NOMO-1 treated with DMSO at 0.1 percent for 48 hours (cell line): ENCODE measurements around the gene RASGRP3.

ENCODE experiments used
- DNase-seq: peaks from one replicate; lab custom pipeline; 2025; ENCODE audit not compliant: unreplicated experiment; lab: John Stamatoyannopoulos, UW

Gene RASGRP3

DNA sequence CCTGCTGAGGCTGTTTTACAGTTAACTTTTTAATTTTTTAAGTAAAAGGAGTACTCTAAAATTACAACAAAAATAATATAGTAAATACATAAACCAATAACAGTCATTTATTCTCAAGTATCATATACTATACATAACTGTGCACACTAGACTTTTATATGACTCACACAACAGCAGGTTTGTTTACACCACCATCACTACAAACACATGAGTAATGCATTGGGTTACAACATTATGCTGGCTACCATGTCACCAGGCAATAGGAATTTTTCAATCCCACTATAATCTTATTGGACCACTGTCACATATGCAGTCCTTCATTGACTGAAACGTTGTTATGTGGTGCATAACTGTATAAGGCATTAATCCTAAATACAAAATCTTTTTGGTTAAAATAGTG lies 42.5 kb downstream of the RASGRP3 start:
- DNase-seq = no peak

GRCh38 chr2:33521791-33522281 lies 45.4 kb downstream of the RASGRP3 start:
- no peak for DNase-seq

GRCh38 chr2:33522576-33522975 lies 46.1 kb downstream of the RASGRP3 start:
- no peak for DNase-seq

GRCh38 chr2:33525666-33526065 lies 49.2 kb downstream of the RASGRP3 start:
- no peak for DNase-seq

DNA sequence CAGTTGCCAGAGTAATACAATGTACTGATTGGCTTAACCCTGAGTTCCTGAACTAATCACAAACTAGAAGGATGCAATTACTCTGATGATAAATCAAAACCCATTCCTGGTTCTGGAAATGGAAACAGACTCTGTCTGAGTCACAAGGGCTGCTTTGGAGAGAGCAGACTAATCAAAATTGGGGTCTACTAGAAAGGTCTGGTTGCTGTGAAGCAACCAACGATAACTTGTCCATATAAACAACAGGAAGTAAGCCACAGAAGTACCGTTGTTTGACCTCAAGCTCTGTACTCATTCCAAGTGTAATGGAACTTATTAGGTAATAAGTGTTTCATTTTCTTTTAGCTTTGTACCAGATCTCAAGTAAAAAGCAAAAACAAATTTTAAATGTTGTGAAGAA lies 49.7 kb downstream of the RASGRP3 start:
- peak; percentile 73 for DNase-seq

DNA sequence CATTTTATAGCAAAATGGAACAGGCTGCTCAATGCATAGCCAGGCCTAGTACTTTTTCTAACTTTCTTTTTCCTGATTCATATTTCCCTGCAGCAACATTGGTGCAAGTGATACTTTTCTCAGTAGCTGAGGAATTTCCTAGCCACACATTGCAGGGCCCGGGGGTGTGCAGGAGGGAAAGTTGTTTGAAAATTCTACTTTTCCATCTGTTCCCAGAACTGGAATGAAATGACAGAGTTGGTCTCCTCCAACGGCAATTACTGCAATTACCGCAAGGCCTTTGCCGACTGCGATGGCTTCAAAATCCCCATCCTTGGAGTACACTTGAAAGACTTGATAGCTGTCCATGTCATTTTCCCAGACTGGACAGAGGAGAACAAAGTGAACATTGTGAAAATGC lies 50.5 kb downstream of the RASGRP3 start:
- no peak for DNase-seq

- peak; percentile 39 for DNase-seq
Observed at GRCh38 chr2:33528441-33528950, 52.0 kb downstream of the RASGRP3 start.

GRCh38 chr2:33529771-33530481 lies 53.5 kb downstream of the RASGRP3 start:
- DNase-seq = no peak

- no peak for DNase-seq
Observed at GRCh38 chr2:33530690-33531548, 54.5 kb downstream of the RASGRP3 start.

DNA sequence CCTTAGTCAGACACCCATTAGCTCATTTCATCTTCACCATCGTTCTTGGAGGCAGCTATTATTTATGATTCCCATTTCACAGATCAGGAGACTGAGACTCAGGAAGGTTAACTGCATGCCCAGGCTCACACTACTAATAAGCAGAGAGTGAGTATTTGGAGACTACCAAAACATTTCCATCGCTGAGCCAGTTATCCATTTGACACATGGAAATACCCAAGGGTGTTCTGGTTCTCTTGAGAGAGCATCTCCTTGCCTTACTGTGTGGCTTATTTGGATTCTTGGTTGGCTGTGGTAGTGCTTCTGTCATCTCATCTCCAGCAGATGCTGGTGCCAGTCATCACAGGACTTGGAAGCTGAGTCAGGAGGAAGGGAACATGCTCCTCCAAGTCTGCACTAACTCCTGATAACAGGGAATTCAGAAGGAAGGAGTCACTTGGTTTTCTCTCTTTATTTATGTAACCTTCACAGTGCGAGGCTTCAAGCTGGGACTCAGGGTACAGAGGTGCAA lies 55.2 kb downstream of the RASGRP3 start:
- no peak for DNase-seq

DNA sequence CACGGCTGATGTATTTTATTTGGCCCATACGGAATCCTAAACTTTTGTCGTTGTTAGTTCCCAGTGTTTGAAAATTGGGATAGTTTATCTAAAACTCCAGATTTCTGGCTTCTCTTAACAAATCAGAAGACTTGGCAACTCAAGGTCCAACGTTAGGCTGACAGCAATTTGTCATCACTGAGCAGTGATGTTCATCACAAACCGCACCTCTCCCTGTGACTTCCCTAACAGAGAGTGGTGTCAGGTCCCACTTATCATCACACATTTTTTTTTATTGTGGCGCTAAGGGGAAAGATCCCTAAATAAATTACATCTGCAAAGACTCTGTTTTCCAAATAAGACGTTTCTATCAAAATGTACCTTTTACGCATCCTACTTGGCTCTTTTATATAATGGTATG lies 55.7 kb downstream of the RASGRP3 start:
- no peak for DNase-seq

- DNase-seq = no peak
Observed at GRCh38 chr2:33532966-33533365, 56.5 kb downstream of the RASGRP3 start.

GRCh38 chr2:33535421-33535820 lies 59.0 kb downstream of the RASGRP3 start:
- DNase-seq = no peak

DNA sequence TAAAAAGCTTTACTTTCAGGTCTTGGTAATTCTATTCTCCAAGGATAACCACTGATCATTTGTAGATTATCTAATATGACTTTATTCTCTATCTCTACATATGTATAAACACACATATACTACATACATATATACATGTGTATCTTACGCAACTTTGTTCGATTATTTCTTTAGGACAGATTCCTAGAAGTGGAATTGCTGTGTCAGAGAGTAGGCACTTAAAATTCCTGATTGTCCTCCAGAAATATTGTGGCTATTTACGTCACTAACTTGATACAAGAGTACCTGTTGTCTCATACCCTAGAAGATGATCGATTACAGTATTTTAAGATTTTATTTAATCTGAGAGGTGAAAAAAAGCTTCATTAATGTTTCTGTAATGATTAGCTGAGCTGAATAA lies 64.8 kb downstream of the RASGRP3 start:
- no peak for DNase-seq

- DNase-seq = no peak
Observed at GRCh38 chr2:33550206-33550605, 73.8 kb downstream of the RASGRP3 start.

GRCh38 chr2:33552758-33553461 lies 76.5 kb downstream of the RASGRP3 start:
- peak; percentile 35 for DNase-seq

DNA sequence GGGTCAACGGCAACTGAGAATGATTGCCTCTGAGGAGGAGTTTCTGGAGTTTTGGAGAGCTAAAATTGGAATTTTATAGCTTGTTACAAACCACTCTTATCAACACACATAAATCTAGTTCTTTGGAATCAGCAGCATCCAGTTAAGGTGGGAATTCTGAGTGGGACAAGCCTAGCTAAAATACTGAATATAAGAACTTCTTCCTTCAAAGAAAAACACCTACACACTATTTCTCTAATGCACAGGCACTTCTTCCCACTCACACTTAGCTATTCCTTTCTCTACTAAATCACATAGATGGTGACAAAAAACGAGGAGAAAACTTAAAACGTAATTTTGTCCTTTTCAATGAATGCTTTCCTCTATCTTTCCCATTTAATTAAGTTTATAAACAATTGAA lies 79.2 kb downstream of the RASGRP3 start:
- DNase-seq = no peak

DNA sequence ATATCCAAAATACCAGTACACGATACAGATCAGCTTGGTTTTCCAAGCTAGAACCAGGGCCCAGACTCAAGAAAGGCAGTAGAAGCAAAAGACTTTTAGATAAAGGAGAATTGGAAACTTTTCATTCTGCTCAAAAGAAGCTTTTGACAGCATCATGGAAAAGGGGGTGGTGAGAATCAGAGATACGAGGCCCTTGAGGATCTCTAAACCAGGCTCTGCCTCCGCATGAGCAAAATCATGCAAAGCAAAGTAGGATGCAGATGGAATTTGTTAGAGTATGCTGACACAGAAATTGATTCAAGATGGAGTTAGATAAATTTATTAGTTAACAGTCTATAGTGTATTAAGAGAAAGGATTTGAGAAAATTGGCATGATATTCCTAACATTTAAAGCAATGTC lies 82.9 kb downstream of the RASGRP3 start:
- no peak for DNase-seq

GRCh38 chr2:33560017-33560416 lies 83.6 kb downstream of the RASGRP3 start:
- DNase-seq = no peak

DNA sequence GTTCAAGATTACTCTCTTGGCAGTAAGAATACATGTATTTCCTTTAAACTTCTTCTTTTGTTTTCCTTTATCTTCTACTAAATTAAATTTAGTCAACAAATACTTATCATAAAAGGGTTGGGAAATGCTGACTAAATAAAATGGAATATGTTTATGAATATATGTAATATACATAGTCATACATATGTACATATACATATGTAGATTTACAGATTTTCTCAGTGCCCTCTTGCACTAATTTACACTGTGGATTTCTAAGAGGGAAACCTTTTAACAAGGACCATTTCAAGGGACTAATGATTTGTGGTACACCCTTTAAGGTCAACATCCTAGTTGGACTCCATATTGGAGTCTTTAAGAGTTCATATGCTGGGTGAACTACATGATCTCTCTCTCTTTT lies 85.4 kb downstream of the RASGRP3 start:
- no peak for DNase-seq

GRCh38 chr2:33570681-33571080 lies 94.2 kb downstream of the RASGRP3 start:
- DNase-seq = no peak
